Endodermal cell (in vitro differentiated cells): ENCODE results near the gene SLC25A21. TPM values are rescaled to one million over a fixed set of nuclear protein-coding genes. Genes with fewer than 3 reads are reported as not detected.

Experiments used
- DNase-seq: peaks from one replicate; pipeline ENCODE4 v3.0.0-alpha.2; 2017
- H3K27ac ChIP-seq: 2 replicates; pipeline ENCODE4 v1.5.1; 2013; ENCODE audit warnings: mild to moderate bottlenecking, low read depth, low read length, moderate library complexity
- H3K27me3 ChIP-seq: 2 replicates; pipeline ENCODE4 v1.6.1; 2013; ENCODE audit warnings: mild to moderate bottlenecking, low read length, moderate library complexity; ENCODE audit not compliant: insufficient read depth, control insufficient read depth, poor library complexity, severe bottlenecking
- H3K36me3 ChIP-seq: 2 replicates; pipeline ENCODE4 v1.7.0; 2013; ENCODE audit warnings: mild to moderate bottlenecking, low read length, moderate library complexity; ENCODE audit not compliant: control insufficient read depth, insufficient read depth
- H3K4me1 ChIP-seq: one replicate; pipeline ENCODE4 v1.7.0; 2013; ENCODE audit warnings: low read length; ENCODE audit not compliant: control insufficient read depth, insufficient read depth
- H3K4me3 ChIP-seq: 2 replicates; pipeline ENCODE4 v1.5.1; 2013; ENCODE audit warnings: mild to moderate bottlenecking, low read length, moderate library complexity
- H3K9ac ChIP-seq: 2 replicates; pipeline ENCODE4 v1.6.1; 2013; ENCODE audit warnings: mild to moderate bottlenecking, low read length, moderate library complexity; ENCODE audit not compliant: poor library complexity, severe bottlenecking; ENCODE audit errors: extremely low read depth
- H3K9me3 ChIP-seq: 2 replicates; pipeline ENCODE4 v1.6.1; 2013; ENCODE audit warnings: mild to moderate bottlenecking, low read length, moderate library complexity; ENCODE audit not compliant: control insufficient read depth
- H3K27ac Mint-ChIP-seq: 2 replicates; pipeline ENCODE4 v1.8.0; 2020; ENCODE audit warnings: mixed read lengths
- H3K27me3 Mint-ChIP-seq: 2 replicates; pipeline ENCODE4 v1.8.0; 2021; ENCODE audit warnings: mild to moderate bottlenecking, mixed read lengths; ENCODE audit not compliant: insufficient read depth
- H3K36me3 Mint-ChIP-seq: 2 replicates; pipeline ENCODE4 v1.8.0; 2020; ENCODE audit warnings: low read depth, mixed read lengths
- H3K4me1 Mint-ChIP-seq: 2 replicates; pipeline ENCODE4 v1.8.0; 2020; ENCODE audit warnings: mixed read lengths
- H3K4me3 Mint-ChIP-seq: 2 replicates; pipeline ENCODE4 v1.8.0; 2020; ENCODE audit warnings: mild to moderate bottlenecking, moderate library complexity, mixed read lengths
- H3K9me3 Mint-ChIP-seq: 2 replicates; pipeline ENCODE4 v1.8.0; 2020; ENCODE audit warnings: mild to moderate bottlenecking, mixed read lengths
- WGBS, 2 experiments: methylation state at CpG; one replicate each; pipeline versions ENCODE4 v1.1.5 to v1.1.7; 2013; ENCODE audit warnings: missing lambda C conversion rate in 2 of 2, mixed read lengths in 1 of 2; ENCODE audit not compliant: insufficient coverage in 1 of 2, insufficient read length in 1 of 2; 5-methylcytosine and 5-hydroxymethylcytosine counted together
- total RNA-seq, 2 donors: library from RNA; stranded (reverse); fragmentation: NEBNext Ultra II Directional in 1 of 2; extraction: Animal tissue kit (Norgen Biotek cat#: 25700) in 1 of 2; gene quantifications; 2 replicates in 1 of 2; 3 replicates in 1 of 2; pipeline ENCODE4 v1.2.1, GENCODE V29; 2021
- TF ChIP-seq, protein P1 (sequence below): fragments of 200-600 bp; sonication (generic); conservative IDR thresholded peaks from 2 replicates; pipeline ENCODE4 v1.5.0; 2021; ENCODE audit warnings: antibody characterized with exemption, mild to moderate bottlenecking

The SLC25A21 gene
- total RNA-seq, 2 donors from 2014 or later, result 1.9 TPM

- Mint-ChIP-seq H3K27me3 (peaks cover 1% of the 10 kb centered on the region), H3K4me3 (no peak overlapping the region)
- 100% methylated on average over 1 of the region's 1 CpG; no CpG with 5 or more reads in 1 of the 2 experiments for WGBS, 2 experiments
Measured at GRCh38 chr14:36784541-36784940, 387.9 kb downstream of the SLC25A21 start.

GRCh38 chr14:36781897-36782296 is 390.5 kb downstream of the SLC25A21 start:
- H3K36me3 ChIP-seq, result no peaks in the 10 kb centered on the region
- TF ChIP-seq, protein P1, sequence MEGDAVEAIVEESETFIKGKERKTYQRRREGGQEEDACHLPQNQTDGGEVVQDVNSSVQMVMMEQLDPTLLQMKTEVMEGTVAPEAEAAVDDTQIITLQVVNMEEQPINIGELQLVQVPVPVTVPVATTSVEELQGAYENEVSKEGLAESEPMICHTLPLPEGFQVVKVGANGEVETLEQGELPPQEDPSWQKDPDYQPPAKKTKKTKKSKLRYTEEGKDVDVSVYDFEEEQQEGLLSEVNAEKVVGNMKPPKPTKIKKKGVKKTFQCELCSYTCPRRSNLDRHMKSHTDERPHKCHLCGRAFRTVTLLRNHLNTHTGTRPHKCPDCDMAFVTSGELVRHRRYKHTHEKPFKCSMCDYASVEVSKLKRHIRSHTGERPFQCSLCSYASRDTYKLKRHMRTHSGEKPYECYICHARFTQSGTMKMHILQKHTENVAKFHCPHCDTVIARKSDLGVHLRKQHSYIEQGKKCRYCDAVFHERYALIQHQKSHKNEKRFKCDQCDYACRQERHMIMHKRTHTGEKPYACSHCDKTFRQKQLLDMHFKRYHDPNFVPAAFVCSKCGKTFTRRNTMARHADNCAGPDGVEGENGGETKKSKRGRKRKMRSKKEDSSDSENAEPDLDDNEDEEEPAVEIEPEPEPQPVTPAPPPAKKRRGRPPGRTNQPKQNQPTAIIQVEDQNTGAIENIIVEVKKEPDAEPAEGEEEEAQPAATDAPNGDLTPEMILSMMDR, result no peak
- H3K9ac ChIP-seq, result no peak overlapping the region
- H3K4me1 ChIP-seq, result no peaks in the 10 kb centered on the region
- H3K27me3 Mint-ChIP-seq, result peaks cover 1% of the 10 kb centered on the region
- H3K4me1 Mint-ChIP-seq, result no peaks in the 10 kb centered on the region
- no peak overlapping the region for H3K27ac Mint-ChIP-seq
- WGBS, 2 experiments, result 89 to 100% methylated on average over 2 of the region's 2 CpGs
- H3K9me3 ChIP-seq, result peaks cover 25% of the 10 kb centered on the region
- H3K9me3 Mint-ChIP-seq, result peaks cover 32% of the 10 kb centered on the region
- H3K27me3 ChIP-seq, result no peaks in the 10 kb centered on the region
- no peak overlapping the region for H3K4me3 ChIP-seq
- H3K4me3 Mint-ChIP-seq, result no peak overlapping the region
- H3K36me3 Mint-ChIP-seq, result peaks cover 1% of the 10 kb centered on the region
- no peak for DNase-seq
- no peak overlapping the region for H3K27ac ChIP-seq

More at GRCh38 chr14:36784541-36784940, 387.9 kb downstream of the SLC25A21 start:
- Histone ChIP-seq H3K4me1 (no peaks in the 10 kb centered on the region), H3K9me3 (peaks cover 25% of the 10 kb centered on the region), H3K36me3 (no peaks in the 10 kb centered on the region), H3K4me3 (no peak overlapping the region), H3K27me3 (no peaks in the 10 kb centered on the region), H3K9ac (no peak overlapping the region), H3K27ac (no peak overlapping the region)
- H3K4me1 Mint-ChIP-seq, result no peaks in the 10 kb centered on the region
- H3K27ac Mint-ChIP-seq, result no peak overlapping the region
- H3K9me3 Mint-ChIP-seq, result peaks cover 30% of the 10 kb centered on the region
- no peak for DNase-seq
- peaks cover 1% of the 10 kb centered on the region for H3K36me3 Mint-ChIP-seq
- TF ChIP-seq, protein P1, result no peak

GRCh38 chr14:36773558-36773957 is 398.8 kb downstream of the SLC25A21 start:
- Histone ChIP-seq H3K4me1 (peaks cover 7% of the 10 kb centered on the region), H3K9me3 (no peaks in the 10 kb centered on the region), H3K36me3 (no peaks in the 10 kb centered on the region), H3K27ac (no peak overlapping the region), H3K27me3 (no peaks in the 10 kb centered on the region), H3K9ac (no peak overlapping the region), H3K4me3 (no peak overlapping the region)
- WGBS, 2 experiments, result 51 to 100% methylated on average over 1 to 3 of the region's 3 CpGs
- Mint-ChIP-seq H3K4me3 (no peak overlapping the region), H3K9me3 (peaks cover 7% of the 10 kb centered on the region), H3K27ac (peak overlapping the region; percentile 75), H3K27me3 (no peaks in the 10 kb centered on the region), H3K36me3 (peaks cover 3% of the 10 kb centered on the region), H3K4me1 (peaks cover 26% of the 10 kb centered on the region)
- no peak for DNase-seq
- TF ChIP-seq, protein P1, result no peak
